Heart left ventricle (tissue), 16 donors: ENCODE measurements around the gene PRPF19. TPM values are rescaled to one million over a fixed set of nuclear protein-coding genes. Genes with fewer than 3 reads are reported as not detected.

Source experiments
- ATAC-seq, 4 donors: fragments of 200-7000 bp; cut with Tn5 transposase; one replicate each; pipeline ENCODE4 v1.9.1; 2020 to 2022; ENCODE audit warnings: moderate library complexity in 4 of 4, mild to moderate bottlenecking in 3 of 4, moderate number of reproducible peaks in 1 of 4
- DNase-seq, 5 donors: peaks; one replicate each; pipeline ENCODE4 v3.0.0-alpha.2; 2020
- H3K27ac ChIP-seq, 12 donors: fragments of 200-600 bp; sonication (generic) in 4 of 12; one replicate each; pipeline versions ENCODE4 v1.5.0 to v1.8.0; 2016 to 2022; ENCODE audit warnings: mild to moderate bottlenecking in 2 of 12
- H3K27me3 ChIP-seq, 9 donors: fragments of 200-600 bp; sonication (generic) in 2 of 9; one replicate each; pipeline versions ENCODE4 v1.5.1 to v1.8.0; 2016 to 2022; ENCODE audit warnings: mild to moderate bottlenecking in 3 of 9
- H3K36me3 ChIP-seq, 9 donors: fragments of 200-600 bp; sonication (generic) in 2 of 9; one replicate each; pipeline versions ENCODE4 v1.5.0 to v1.8.0; 2018 to 2022; ENCODE audit warnings: mild to moderate bottlenecking in 2 of 9
- H3K4me1 ChIP-seq, 12 donors: fragments of 200-600 bp; sonication (generic) in 4 of 12; one replicate each; pipeline versions ENCODE4 v1.5.0 to v1.8.0; 2016 to 2022; ENCODE audit warnings: mild to moderate bottlenecking in 3 of 12
- H3K4me3 ChIP-seq, 12 donors: fragments of 200-600 bp; sonication (generic) in 4 of 12; one replicate each; pipeline versions ENCODE4 v1.5.0 to v1.8.0; 2017 to 2022; ENCODE audit warnings: mild to moderate bottlenecking in 9 of 12, moderate library complexity in 4 of 12
- H3K9me3 ChIP-seq, 12 donors: fragments of 200-600 bp; sonication (generic) in 4 of 12; one replicate each; pipeline versions ENCODE4 v1.5.0 to v1.8.0; 2016 to 2022; ENCODE audit warnings: mild to moderate bottlenecking in 1 of 12
- POLR2A ChIP-seq, 2 donors: fragments of 450-650 bp; IDR thresholded peaks; one replicate each; pipeline ENCODE4 v1.6.1; 2017; ENCODE audit warnings: antibody characterized with exemption in 2 of 2, mild to moderate bottlenecking in 2 of 2, moderate library complexity in 2 of 2
- WGBS, 4 donors: extraction: QIAGEN DNeasy Blood & Tissue Kit in 2 of 4; methylation state at CpG; one replicate each; pipeline versions ENCODE4 v1.1.5 to v1.1.7; 2013 to 2018; 5-methylcytosine and 5-hydroxymethylcytosine counted together
- intact Hi-C, 10 donors: fragments of 100-400 bp; cut with DNase I; formaldehyde crosslinking; loops; one replicate each; pipeline versions ENCODE4 v1.11.1 to v1.14.2; 2022
- polyA plus RNA-seq, 2 donors: library from polyadenylated mRNA; stranded (reverse); fragments of 200-250 nt; gene quantifications; one replicate each; pipeline ENCODE4 v1.2.3, GENCODE V29; 2013
- total RNA-seq, 9 donors: library from RNA; depleted of rRNA in 2 of 9; stranded (reverse); fragments of >200 nt in 2 of 9; fragmentation: NEBNext Ultra II Directional in 3 of 9; extraction: Animal tissue kit (Norgen Biotek cat#: 25700) in 3 of 9; gene quantifications; one replicate each; pipeline versions ENCODE4 v1.1.0 to v1.2.4, GENCODE V29; 2016 to 2023
- TF ChIP-seq, protein P1 (sequence below), 12 donors: fragments of 200-600 bp; sonication (generic) in 4 of 12; IDR thresholded peaks; one replicate each; pipeline versions ENCODE4 v1.5.0 to v1.8.0; 2018 to 2022; ENCODE audit warnings: antibody characterized with exemption in 12 of 12, mild to moderate bottlenecking in 5 of 12
- donor health status: ischemic (EF 13 %, LVEDD 7.1; RV severe dilation, severe dysfunction).
- donor health status: healthy with polysubstance abuse.
- donor health status: DM: no; HTN: yes; CAD: no.
- donor health status: DM: no; HTN: no; CAD: no.
- donor health status: ischemic (EF 25% LVEDD 6.9; RV normal size, moderate dysfunction).
- donor health status: ischemic (EF 25% LVEDD 5.7; RV mildly dilated, moderate dysfunction).
- donor health status: healthy.
- donor health status: DM: yes; HTN: yes; CAD: no.
- donor health status: ischemic (EF 35%, LVEDD 5.7; RV mildly dilated, moderate dysfunction).
- donor health status: nonischemic (EF 11% LVEDD 7.7; RV severe dilation, severe dysfunction).
- donor health status: DM: yes; HTN: yes; CAD: no.
- donor health status: PGD.
- donor health status: ischemic (EF 29% LVEDD 5.4; RV normal size, mild dysfunction).
- donor health status: nonischemic (EF 23%, LVEDD 6.1; RV moderate dilation, normal function).

The PRPF19 gene
- total and polyA plus RNA-seq, 11 donors: 30.8 to 72.0 (median 40.8) TPM

- TF ChIP-seq, protein P1, sequence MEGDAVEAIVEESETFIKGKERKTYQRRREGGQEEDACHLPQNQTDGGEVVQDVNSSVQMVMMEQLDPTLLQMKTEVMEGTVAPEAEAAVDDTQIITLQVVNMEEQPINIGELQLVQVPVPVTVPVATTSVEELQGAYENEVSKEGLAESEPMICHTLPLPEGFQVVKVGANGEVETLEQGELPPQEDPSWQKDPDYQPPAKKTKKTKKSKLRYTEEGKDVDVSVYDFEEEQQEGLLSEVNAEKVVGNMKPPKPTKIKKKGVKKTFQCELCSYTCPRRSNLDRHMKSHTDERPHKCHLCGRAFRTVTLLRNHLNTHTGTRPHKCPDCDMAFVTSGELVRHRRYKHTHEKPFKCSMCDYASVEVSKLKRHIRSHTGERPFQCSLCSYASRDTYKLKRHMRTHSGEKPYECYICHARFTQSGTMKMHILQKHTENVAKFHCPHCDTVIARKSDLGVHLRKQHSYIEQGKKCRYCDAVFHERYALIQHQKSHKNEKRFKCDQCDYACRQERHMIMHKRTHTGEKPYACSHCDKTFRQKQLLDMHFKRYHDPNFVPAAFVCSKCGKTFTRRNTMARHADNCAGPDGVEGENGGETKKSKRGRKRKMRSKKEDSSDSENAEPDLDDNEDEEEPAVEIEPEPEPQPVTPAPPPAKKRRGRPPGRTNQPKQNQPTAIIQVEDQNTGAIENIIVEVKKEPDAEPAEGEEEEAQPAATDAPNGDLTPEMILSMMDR (IDR thresholded peaks at IDR 0.05): no peak
- no peak for TF ChIP-seq POLR2A (IDR thresholded peaks at IDR 0.05)
- Histone ChIP-seq H3K27ac (peak overlapping the region in 11 of 12 donors; percentile 1 to 64 (median 52)), H3K4me1 (peaks cover 0 to 23% (median 12%) of the 10 kb centered on the region in 12 donors), H3K4me3 (no peak overlapping the region), H3K27me3 (no peaks in the 10 kb centered on the region), H3K9me3 (no peaks in the 10 kb centered on the region), H3K36me3 (peaks cover 0 to 40% (median 35%) of the 10 kb centered on the region in 9 donors)
- intact Hi-C loops: loop anchor here in 4 of 10 donors (2.0 kb wide), 4 partner anchors 55 to 115 kb away; no protein-coding TSS in a partner anchor
- ATAC-seq (peak in 1 of 4 donors; percentile 7), DNase-seq (no peak)
- WGBS, 4 donors: 58 to 64% (median 62%) methylated on average over 6 of the region's 6 CpGs
Observed at GRCh38 chr11:60889869-60890311, 16.5 kb downstream of the PRPF19 start.

DNA sequence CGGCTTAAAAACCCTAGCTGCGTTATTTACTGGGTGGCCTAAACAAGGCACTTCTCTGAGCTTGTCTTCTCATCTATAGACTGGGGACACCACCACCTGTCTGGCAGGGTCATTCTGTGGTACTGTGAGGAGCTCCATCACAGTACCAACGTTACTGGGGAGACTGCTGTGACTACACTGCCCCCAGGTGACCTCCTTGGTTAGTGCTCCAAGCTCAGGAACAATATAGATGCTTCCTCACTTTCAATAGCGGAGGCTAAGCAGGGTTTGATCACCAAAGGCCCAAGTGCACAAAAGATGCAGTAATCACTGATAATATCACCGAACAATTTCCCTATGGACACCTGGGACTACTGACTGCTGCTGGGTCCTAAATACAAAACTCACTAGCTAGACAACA lies 18.8 kb downstream of the PRPF19 start:
- Histone ChIP-seq H3K4me1 (peaks cover 0 to 23% (median 12%) of the 10 kb centered on the region in 12 donors), H3K36me3 (peaks cover 0 to 16% (median 11%) of the 10 kb centered on the region in 9 donors), H3K4me3 (no peak overlapping the region), H3K27me3 (no peaks in the 10 kb centered on the region), H3K9me3 (no peaks in the 10 kb centered on the region), H3K27ac (no peak overlapping the region)
- no peak for TF ChIP-seq POLR2A (IDR thresholded peaks at IDR 0.05)
- TF ChIP-seq, protein P1 (IDR thresholded peaks at IDR 0.05): peak; percentile 33 to 63 (median 54)
- DNase-seq (no peak), ATAC-seq (peak; percentile 65 to 86 (median 80))
- WGBS, 4 donors: 56 to 74% (median 62%) methylated on average over 5 of the region's 5 CpGs
- intact Hi-C loops: loop anchor here in 3 of 10 donors (1.0 kb wide), 1 partner anchor 56 kb away; no protein-coding TSS in a partner anchor

DNA sequence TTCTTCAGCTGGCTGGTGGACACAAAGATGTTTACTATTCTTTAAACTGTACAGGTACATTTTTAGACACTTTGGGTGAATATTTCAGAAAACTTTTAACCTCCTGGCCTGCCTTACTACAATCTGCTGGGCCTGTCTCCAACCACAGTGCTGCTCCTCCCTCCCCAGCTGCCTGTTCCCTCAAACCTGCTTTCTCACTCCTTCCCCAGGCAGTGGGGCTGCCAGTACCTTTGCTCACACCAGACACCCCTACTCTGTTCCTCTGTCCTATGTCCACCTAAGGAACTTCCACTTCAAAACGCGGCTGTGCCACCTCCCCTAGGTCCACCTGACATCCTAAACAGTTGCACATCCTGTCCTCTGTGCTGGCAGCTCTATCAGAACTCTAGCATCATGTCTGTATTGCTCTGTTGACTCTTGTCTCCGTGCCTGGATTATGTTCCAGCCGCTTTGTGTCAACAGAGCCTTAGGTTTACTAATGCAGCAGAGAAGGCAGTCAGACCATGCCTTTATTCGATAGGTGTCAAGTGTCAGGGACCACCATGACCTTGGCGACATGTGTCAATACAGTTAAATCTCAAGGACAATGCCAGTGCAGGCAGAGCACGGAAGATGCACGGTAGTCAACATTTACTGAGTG lies 25.6 kb downstream of the PRPF19 start:
- no peak overlapping the region for H3K4me3 ChIP-seq
- H3K27me3 ChIP-seq: no peaks in the 10 kb centered on the region
- ATAC-seq: no peak
- TF ChIP-seq, protein P1 (IDR thresholded peaks at IDR 0.05): no peak
- no peak for TF ChIP-seq POLR2A (IDR thresholded peaks at IDR 0.05)
- DNase-seq: peak in 1 of 5 donors; percentile 5
- 66 to 81% (median 73%) methylated on average over 8 of the region's 8 CpGs for WGBS, 4 donors
- H3K9me3 ChIP-seq: no peaks in the 10 kb centered on the region
- peaks cover 0 to 32% (median 14%) of the 10 kb centered on the region in 9 donors for H3K36me3 ChIP-seq
- intact Hi-C loops: no loop called here
- H3K4me1 ChIP-seq: peaks cover 0 to 25% (median 6%) of the 10 kb centered on the region in 12 donors
- H3K27ac ChIP-seq: no peak overlapping the region

- DNase-seq: no peak
- intact Hi-C loops: loop anchor here in 3 of 10 donors (5.0 kb wide), 2 partner anchors 38 to 43 kb away; partner anchors contain the start of gene CCDC86 (in 2 of the 3)
- peak overlapping the region in 2 of 12 donors; percentile 65 to 77 for H3K27ac ChIP-seq
Observed at GRCh38 chr11:60879971-60880588, 26.3 kb downstream of the PRPF19 start.

More at GRCh38 chr11:60879971-60880588, 26.3 kb downstream of the PRPF19 start:
- Histone ChIP-seq H3K27me3 (no peaks in the 10 kb centered on the region), H3K4me1 (peaks cover 0 to 25% (median 6%) of the 10 kb centered on the region in 12 donors), H3K9me3 (no peaks in the 10 kb centered on the region), H3K36me3 (peaks cover 0 to 32% (median 14%) of the 10 kb centered on the region in 9 donors), H3K4me3 (no peak overlapping the region)
- WGBS, 4 donors: 89 to 93% (median 91%) methylated on average over 5 of the region's 5 CpGs
- ATAC-seq: no peak
- TF ChIP-seq, protein P1 (IDR thresholded peaks at IDR 0.05): no peak
- TF ChIP-seq POLR2A (IDR thresholded peaks at IDR 0.05): no peak
